GM12878 (cell line): ENCODE results near the gene MAPRE2. TPM values are rescaled to one million over a fixed set of nuclear protein-coding genes. Genes with fewer than 3 reads are reported as not detected.

Experiments
- ATAC-seq: fragments of 200-7000 bp; cut with Tn5 transposase; 3 replicates; pipeline ENCODE4 v1.9.1; 2020; ENCODE audit warnings: mild to moderate bottlenecking, moderate library complexity
- BruUV-seq: library from RNA; stranded (reverse); fragments of 400-500 nt; replicated peaks from 2 replicates; lab custom pipeline; 2021; lab: Mats Ljungman, UMichigan
- CTCF ChIA-PET: fragments of 300-600 bp; sonication (Branson Sonifier 250); formaldehyde crosslinking; extraction: SDS; loops from one replicate; lab custom pipeline; 2021; ENCODE audit warnings: inconsistent platforms; lab: Yijun Ruan, JAX
- POLR2A ChIA-PET: fragments of 350-600 bp; formaldehyde crosslinking; extraction: SDS; loops from one replicate; lab custom pipeline; 2021; ENCODE audit warnings: inconsistent platforms; lab: Charles Lee
- RAD21 ChIA-PET: fragments of 300-600 bp; sonication (Branson Sonifier 250); formaldehyde crosslinking; loops from one replicate; lab custom pipeline; 2023; ENCODE audit warnings: antibody characterized with exemption; ENCODE audit not compliant: unreplicated experiment; lab: Charles Lee
- SMC1A ChIA-PET: fragments of 300-600 bp; sonication (Branson Sonifier 250); formaldehyde crosslinking; loops from one replicate; lab custom pipeline; 2023; ENCODE audit not compliant: unreplicated experiment, uncharacterized antibody; lab: Charles Lee
- DNase-seq: peaks from one replicate; pipeline ENCODE4 v3.0.0-alpha.2; 2011; ENCODE audit warnings: low read depth, low spot score
- FAIRE-seq: peaks from 3 replicates; lab custom pipeline; 2011; peaks lifted over from hg19 to GRCh38; lab: Jason Lieb, UNC
- H2AFZ ChIP-seq: 2 replicates; pipeline ENCODE4 v1.6.0; 2011; ENCODE audit warnings: low read depth, low read length, control low read depth; ENCODE audit not compliant: control insufficient read depth
- H3K27ac ChIP-seq: 2 replicates; pipeline ENCODE4 v1.5.1; 2011; ENCODE audit warnings: control low read depth; ENCODE audit not compliant: control insufficient read depth, insufficient read depth
- H3K27me3 ChIP-seq, 2 experiments: replicated peaks in 1 of 2; 2 replicates each; pipeline versions ENCODE4 v1.6.0 to v1.6.1; 2011; ENCODE audit warnings: low read length in 1 of 2; ENCODE audit not compliant: control insufficient read depth in 2 of 2, insufficient read depth in 2 of 2
- H3K36me3 ChIP-seq, 2 experiments: 2 replicates each; pipeline ENCODE4 v1.5.1; 2011; ENCODE audit warnings: low read length in 1 of 2; ENCODE audit not compliant: control insufficient read depth in 2 of 2, insufficient read depth in 2 of 2
- H3K4me1 ChIP-seq: 2 replicates; pipeline ENCODE4 v1.6.1; 2011; ENCODE audit warnings: mild to moderate bottlenecking, low read length, moderate library complexity, mixed read lengths; ENCODE audit not compliant: control insufficient read depth, insufficient read depth
- H3K4me2 ChIP-seq: 2 replicates; pipeline ENCODE4 v1.6.0; 2011; ENCODE audit warnings: control low read depth; ENCODE audit not compliant: control insufficient read depth, insufficient read depth
- H3K4me3 ChIP-seq: fragments of 200-600 bp; sonication (generic); 2 replicates; pipeline ENCODE4 v1.5.1; 2016
- H3K79me2 ChIP-seq: 2 replicates; pipeline ENCODE4 v1.6.0; 2011; ENCODE audit warnings: low read length; ENCODE audit not compliant: control insufficient read depth, insufficient read depth
- H3K9ac ChIP-seq: 2 replicates; pipeline ENCODE4 v1.8.0; 2011; ENCODE audit warnings: low read length, control low read depth, mixed read lengths; ENCODE audit not compliant: control insufficient read depth, insufficient read depth
- H3K9me3 ChIP-seq: replicated peaks from 3 replicates; pipeline ENCODE4 v1.5.1; 2011; ENCODE audit warnings: mild to moderate bottlenecking, low read length; ENCODE audit not compliant: control insufficient read depth, insufficient read depth
- H4K20me1 ChIP-seq: 2 replicates; pipeline ENCODE4 v1.6.0; 2011; ENCODE audit not compliant: control insufficient read depth, insufficient read depth
- CHD4 ChIP-seq: fragments of 200-600 bp; sonication (generic); IDR thresholded peaks from 2 replicates; pipeline ENCODE4 v1.6.1; 2016; ENCODE audit warnings: mild to moderate bottlenecking
- JUND ChIP-seq: IDR thresholded peaks from 2 replicates; pipeline ENCODE4 v1.6.1; 2012; ENCODE audit warnings: low read depth, mild to moderate bottlenecking, low read length, improper control_type of control experiment, moderate library complexity
- LARP7 ChIP-seq: fragments of 450-650 bp; IDR thresholded peaks from 2 replicates; pipeline ENCODE4 v1.6.1; 2017; ENCODE audit warnings: mild to moderate bottlenecking
- NBN ChIP-seq: fragments of 450-650 bp; IDR thresholded peaks from 2 replicates; pipeline ENCODE4 v1.6.1; 2016
- NRF1 ChIP-seq: conservative IDR thresholded peaks from 2 replicates; pipeline ENCODE4 v1.6.1; 2011; ENCODE audit warnings: mild to moderate bottlenecking, low read depth, low read length, improper control_type of control experiment
- POLR2A ChIP-seq: IDR thresholded peaks from 2 replicates; pipeline ENCODE4 v1.6.1; 2011; ENCODE audit warnings: low read depth, mild to moderate bottlenecking, low read length
- POLR2AphosphoS2 ChIP-seq: IDR thresholded peaks from 2 replicates; pipeline ENCODE4 v1.6.1; 2011; ENCODE audit warnings: low read depth, mild to moderate bottlenecking, low read length, improper control_type of control experiment, moderate library complexity
- RUNX3 ChIP-seq: IDR thresholded peaks from 2 replicates; pipeline ENCODE4 v1.6.1; 2012; ENCODE audit warnings: low read length, inconsistent platforms
- SUPT20H ChIP-seq: IDR thresholded peaks from 2 replicates; pipeline ENCODE4 v1.6.1; 2011; ENCODE audit warnings: low read depth, mild to moderate bottlenecking, low read length, moderate library complexity, borderline replicate concordance; ENCODE audit not compliant: control insufficient read depth
- YBX1 ChIP-seq: fragments of 450-650 bp; IDR thresholded peaks from 2 replicates; pipeline ENCODE4 v1.6.1; 2016; ENCODE audit warnings: antibody characterized with exemption
- ZNF24 ChIP-seq: fragments of 450-650 bp; IDR thresholded peaks from 2 replicates; pipeline ENCODE4 v1.6.1; 2017; ENCODE audit warnings: antibody characterized with exemption, mild to moderate bottlenecking
- ZZZ3 ChIP-seq: IDR thresholded peaks from 2 replicates; pipeline ENCODE4 v1.6.1; 2011; ENCODE audit warnings: low read depth; ENCODE audit not compliant: control insufficient read depth, insufficient read length
- WGBS: methylation state at CpG from one replicate; pipeline ENCODE4 v1.1.6; 2016; ENCODE audit warnings: low lambda C conversion rate; ENCODE audit not compliant: insufficient replicate concordance, insufficient coverage; ENCODE audit errors: missing lambda C conversion rate; 5-methylcytosine and 5-hydroxymethylcytosine counted together
- in situ Hi-C: fragments of 300-500 bp; cut with MboI; formaldehyde crosslinking; loops from 9 replicates; pipeline ENCODE4 v1.14.3; 2018; ENCODE audit warnings: mixed read lengths
- intact Hi-C: fragments of 100-400 bp; cut with micrococcal nuclease; formaldehyde crosslinking; loops from one replicate; pipeline ENCODE4 v1.14.2; 2022; ENCODE audit not compliant: unreplicated experiment
- polyA plus RNA-seq, 11 experiments: library from polyadenylated mRNA; depleted of rRNA in 4 of 11; unstranded in 6 of 11; stranded (reverse) in 5 of 11; fragments of >200 nt; fragmentation: Nextera tagmentation in 4 of 11; fragmentation: Illumina TruSeq in 1 of 11; extraction: Ambion mirVana in 4 of 11; extraction: Trizol in 1 of 11; gene quantifications; 1 replicate in 1 of 11; 2 replicates in 10 of 11; pipeline versions ENCODE4 v1.2.1 to v1.2.3, GENCODE V29; 2011 to 2016; ENCODE audit warnings: inconsistent platforms in 2 of 11, missing spikeins in 2 of 11, low read depth in 1 of 11
- total RNA-seq, 4 experiments: library from RNA; depleted of rRNA in 3 of 4; stranded (reverse); fragments of >200 nt in 3 of 4; fragmentation: Illumina TruSeq in 1 of 4; extraction: Trizol in 1 of 4; gene quantifications; 2 replicates each; pipeline versions ENCODE4 v1.2.1 to v1.2.3, GENCODE V29; 2013 to 2021
- TF ChIP-seq, protein P1 (sequence below): IDR thresholded peaks from 2 replicates; pipeline ENCODE4 v1.6.1; 2012; ENCODE audit warnings: mild to moderate bottlenecking, low read depth, low read length
- TF ChIP-seq, protein P2 (sequence below): fragments of 450-650 bp; formaldehyde crosslinking; IDR thresholded peaks from 2 replicates; pipeline ENCODE4 v1.5.0; 2022; ENCODE audit warnings: mild to moderate bottlenecking, missing genetic modification characterization
- TF ChIP-seq, protein P3 (sequence below): fragments of 150-350 bp; IDR thresholded peaks from 2 replicates; pipeline ENCODE4 v1.6.1; 2016; ENCODE audit warnings: low read depth, low read length

The MAPRE2 gene
- total and polyA plus RNA-seq, 10 of the 15 experiments (the other 5 are each of a cell fraction or from before 2014, with no cell fraction given): 11.0 to 50.6 (median 24.0) TPM

DNA sequence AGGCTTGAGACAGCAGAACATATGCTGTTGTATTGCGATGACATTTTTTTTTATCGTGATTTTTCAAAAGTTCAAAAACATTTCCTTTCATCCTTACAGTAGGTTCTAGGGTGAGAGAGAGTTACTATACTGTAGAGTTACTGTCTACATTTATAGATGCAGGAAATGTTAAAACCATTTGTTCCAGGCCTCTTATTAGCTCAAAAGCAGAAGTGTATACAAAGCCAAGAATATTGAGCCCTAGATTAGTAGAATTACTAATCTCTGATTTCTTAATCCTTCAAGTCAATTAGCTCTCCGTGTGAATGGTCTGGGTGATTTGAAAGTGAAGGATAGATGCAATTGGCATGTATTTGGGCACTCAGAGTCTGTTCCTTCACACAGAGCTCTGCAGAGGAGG lies 73.1 kb downstream of the MAPRE2 start:
- in situ Hi-C loops (no loop called here), intact Hi-C loops (no loop called here)
- no peak overlapping the region for H3K4me3 ChIP-seq
- 99% methylated on average over 3 of the region's 3 CpGs for WGBS
- peaks cover 3% of the 10 kb centered on the region; the same call in 2 of the 3 replicates for H3K9me3 ChIP-seq
- no peak for FAIRE-seq
- H2AFZ ChIP-seq: no peak overlapping the region
- ChIA-PET SMC1A (interaction anchor here (1.2 to 1.8 kb wide), 3 partner anchors 7 to 29 kb away, joined by 3 to 7 read pairs (median 5); no protein-coding TSS in a partner anchor), RAD21 (interaction anchor here (0.6 kb wide), 1 partner anchor 52 kb away, joined by 4 read pairs; no protein-coding TSS in a partner anchor), POLR2A (no interaction called here), CTCF (interaction anchor here (1.0 to 1.4 kb wide), 4 partner anchors 12 to 332 kb away, joined by 3 to 5 read pairs (median 3); no protein-coding TSS in a partner anchor)
- no peak for DNase-seq
- H4K20me1 ChIP-seq: no peaks in the 10 kb centered on the region
- no peaks in the 10 kb centered on the region for H3K36me3 ChIP-seq
- no TSS peak for BruUV-seq
- no peak overlapping the region for H3K27ac ChIP-seq
- no peak overlapping the region for H3K9ac ChIP-seq
- no peaks in the 10 kb centered on the region for H3K4me1 ChIP-seq
- H3K27me3 ChIP-seq: no peaks in the 10 kb centered on the region
- H3K79me2 ChIP-seq: no peaks in the 10 kb centered on the region
- no peak overlapping the region for H3K4me2 ChIP-seq
- ATAC-seq: no peak
- TF ChIP-seq YBX1 (no peak), NBN (no peak), NRF1 (no peak), SUPT20H (no peak), CHD4 (no peak), POLR2A (no peak), LARP7 (no peak), POLR2AphosphoS2 (no peak), ZZZ3 (no peak), ZNF24 (no peak), JUND (no peak), RUNX3 (no peak)
- TF ChIP-seq, protein P1, sequence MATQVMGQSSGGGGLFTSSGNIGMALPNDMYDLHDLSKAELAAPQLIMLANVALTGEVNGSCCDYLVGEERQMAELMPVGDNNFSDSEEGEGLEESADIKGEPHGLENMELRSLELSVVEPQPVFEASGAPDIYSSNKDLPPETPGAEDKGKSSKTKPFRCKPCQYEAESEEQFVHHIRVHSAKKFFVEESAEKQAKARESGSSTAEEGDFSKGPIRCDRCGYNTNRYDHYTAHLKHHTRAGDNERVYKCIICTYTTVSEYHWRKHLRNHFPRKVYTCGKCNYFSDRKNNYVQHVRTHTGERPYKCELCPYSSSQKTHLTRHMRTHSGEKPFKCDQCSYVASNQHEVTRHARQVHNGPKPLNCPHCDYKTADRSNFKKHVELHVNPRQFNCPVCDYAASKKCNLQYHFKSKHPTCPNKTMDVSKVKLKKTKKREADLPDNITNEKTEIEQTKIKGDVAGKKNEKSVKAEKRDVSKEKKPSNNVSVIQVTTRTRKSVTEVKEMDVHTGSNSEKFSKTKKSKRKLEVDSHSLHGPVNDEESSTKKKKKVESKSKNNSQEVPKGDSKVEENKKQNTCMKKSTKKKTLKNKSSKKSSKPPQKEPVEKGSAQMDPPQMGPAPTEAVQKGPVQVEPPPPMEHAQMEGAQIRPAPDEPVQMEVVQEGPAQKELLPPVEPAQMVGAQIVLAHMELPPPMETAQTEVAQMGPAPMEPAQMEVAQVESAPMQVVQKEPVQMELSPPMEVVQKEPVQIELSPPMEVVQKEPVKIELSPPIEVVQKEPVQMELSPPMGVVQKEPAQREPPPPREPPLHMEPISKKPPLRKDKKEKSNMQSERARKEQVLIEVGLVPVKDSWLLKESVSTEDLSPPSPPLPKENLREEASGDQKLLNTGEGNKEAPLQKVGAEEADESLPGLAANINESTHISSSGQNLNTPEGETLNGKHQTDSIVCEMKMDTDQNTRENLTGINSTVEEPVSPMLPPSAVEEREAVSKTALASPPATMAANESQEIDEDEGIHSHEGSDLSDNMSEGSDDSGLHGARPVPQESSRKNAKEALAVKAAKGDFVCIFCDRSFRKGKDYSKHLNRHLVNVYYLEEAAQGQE: no peak
- TF ChIP-seq, protein P2, sequence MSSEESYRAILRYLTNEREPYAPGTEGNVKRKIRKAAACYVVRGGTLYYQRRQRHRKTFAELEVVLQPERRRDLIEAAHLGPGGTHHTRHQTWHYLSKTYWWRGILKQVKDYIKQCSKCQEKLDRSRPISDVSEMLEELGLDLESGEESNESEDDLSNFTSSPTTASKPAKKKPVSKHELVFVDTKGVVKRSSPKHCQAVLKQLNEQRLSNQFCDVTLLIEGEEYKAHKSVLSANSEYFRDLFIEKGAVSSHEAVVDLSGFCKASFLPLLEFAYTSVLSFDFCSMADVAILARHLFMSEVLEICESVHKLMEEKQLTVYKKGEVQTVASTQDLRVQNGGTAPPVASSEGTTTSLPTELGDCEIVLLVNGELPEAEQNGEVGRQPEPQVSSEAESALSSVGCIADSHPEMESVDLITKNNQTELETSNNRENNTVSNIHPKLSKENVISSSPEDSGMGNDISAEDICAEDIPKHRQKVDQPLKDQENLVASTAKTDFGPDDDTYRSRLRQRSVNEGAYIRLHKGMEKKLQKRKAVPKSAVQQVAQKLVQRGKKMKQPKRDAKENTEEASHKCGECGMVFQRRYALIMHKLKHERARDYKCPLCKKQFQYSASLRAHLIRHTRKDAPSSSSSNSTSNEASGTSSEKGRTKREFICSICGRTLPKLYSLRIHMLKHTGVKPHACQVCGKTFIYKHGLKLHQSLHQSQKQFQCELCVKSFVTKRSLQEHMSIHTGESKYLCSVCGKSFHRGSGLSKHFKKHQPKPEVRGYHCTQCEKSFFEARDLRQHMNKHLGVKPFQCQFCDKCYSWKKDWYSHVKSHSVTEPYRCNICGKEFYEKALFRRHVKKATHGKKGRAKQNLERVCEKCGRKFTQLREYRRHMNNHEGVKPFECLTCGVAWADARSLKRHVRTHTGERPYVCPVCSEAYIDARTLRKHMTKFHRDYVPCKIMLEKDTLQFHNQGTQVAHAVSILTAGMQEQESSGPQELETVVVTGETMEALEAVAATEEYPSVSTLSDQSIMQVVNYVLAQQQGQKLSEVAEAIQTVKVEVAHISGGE (CRISPR knock-in tag): no peak
- TF ChIP-seq, protein P3, sequence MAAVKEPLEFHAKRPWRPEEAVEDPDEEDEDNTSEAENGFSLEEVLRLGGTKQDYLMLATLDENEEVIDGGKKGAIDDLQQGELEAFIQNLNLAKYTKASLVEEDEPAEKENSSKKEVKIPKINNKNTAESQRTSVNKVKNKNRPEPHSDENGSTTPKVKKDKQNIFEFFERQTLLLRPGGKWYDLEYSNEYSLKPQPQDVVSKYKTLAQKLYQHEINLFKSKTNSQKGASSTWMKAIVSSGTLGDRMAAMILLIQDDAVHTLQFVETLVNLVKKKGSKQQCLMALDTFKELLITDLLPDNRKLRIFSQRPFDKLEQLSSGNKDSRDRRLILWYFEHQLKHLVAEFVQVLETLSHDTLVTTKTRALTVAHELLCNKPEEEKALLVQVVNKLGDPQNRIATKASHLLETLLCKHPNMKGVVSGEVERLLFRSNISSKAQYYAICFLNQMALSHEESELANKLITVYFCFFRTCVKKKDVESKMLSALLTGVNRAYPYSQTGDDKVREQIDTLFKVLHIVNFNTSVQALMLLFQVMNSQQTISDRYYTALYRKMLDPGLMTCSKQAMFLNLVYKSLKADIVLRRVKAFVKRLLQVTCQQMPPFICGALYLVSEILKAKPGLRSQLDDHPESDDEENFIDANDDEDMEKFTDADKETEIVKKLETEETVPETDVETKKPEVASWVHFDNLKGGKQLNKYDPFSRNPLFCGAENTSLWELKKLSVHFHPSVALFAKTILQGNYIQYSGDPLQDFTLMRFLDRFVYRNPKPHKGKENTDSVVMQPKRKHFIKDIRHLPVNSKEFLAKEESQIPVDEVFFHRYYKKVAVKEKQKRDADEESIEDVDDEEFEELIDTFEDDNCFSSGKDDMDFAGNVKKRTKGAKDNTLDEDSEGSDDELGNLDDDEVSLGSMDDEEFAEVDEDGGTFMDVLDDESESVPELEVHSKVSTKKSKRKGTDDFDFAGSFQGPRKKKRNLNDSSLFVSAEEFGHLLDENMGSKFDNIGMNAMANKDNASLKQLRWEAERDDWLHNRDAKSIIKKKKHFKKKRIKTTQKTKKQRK: no peak
